SK-N-MC (cell line): ENCODE measurements around the gene FADS3.

Experiments
- EZH2 ChIP-seq: fragments of 200-600 bp; sonication (generic); IDR thresholded peaks from one replicate; pipeline ENCODE4 v1.6.1; 2017; ENCODE audit warnings: antibody characterized with exemption
- POLR2AphosphoS5 ChIP-seq: IDR thresholded peaks from 2 replicates; pipeline ENCODE4 v1.6.1; 2012; ENCODE audit warnings: mild to moderate bottlenecking, low read depth, low read length, borderline replicate concordance

DNA sequence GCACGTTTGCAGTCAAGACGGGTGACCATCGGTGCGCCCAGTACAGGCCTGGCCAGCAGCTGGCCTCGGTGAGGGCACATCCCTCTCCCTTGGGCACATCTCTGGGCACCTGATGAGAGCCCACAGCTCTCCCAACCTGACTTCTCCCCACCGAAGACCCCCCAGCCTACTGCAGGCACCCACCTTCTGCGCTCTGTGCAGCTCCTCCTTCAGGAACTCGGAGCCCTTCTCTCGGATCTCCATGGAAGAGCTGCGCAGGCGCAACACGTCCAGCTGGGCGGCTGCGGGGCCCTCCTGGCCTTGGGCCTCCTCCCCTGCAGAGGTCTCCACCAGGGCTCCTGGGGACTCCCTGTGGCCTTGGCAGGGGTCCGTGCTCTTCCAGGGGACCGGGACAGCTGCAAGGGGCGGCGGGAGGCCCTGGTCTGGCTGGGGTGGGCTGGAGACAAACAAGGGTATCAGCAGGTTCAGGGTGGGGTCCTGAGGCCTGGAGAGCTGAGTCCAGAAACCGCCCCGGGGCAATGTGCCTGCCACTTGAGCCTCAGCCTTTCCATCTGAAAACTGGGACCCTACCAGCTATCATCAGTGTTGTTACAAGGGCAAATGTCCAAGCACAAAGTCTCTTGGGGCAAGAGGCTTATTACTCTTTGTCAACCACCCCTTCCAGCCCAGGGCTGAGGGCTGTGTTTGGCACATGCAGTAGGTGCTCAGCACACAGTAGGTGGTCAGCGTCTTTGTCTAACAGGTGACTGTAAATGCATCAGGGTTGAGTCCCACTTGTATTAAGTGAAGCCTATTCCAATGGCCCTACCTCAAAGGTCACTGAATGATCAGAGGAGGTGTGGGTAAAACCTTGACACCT, 16.8 kb upstream of the FADS3 start:
- no peak for TF ChIP-seq POLR2AphosphoS5
- TF ChIP-seq EZH2, result no peak
